NCI-H1694 treated with DMSO at 0.1 percent for 48 hours (cell line): ENCODE measurements around the gene PPP2R5A.
"Not testable (repeated sequence)": the region's sequence is repeated elsewhere in the genome, so short reads cannot be mapped to it uniquely, and the experiment has no call there.

Source experiments
- DNase-seq: peaks from one replicate; lab custom pipeline; 2025; lab: John Stamatoyannopoulos, UW

PPP2R5A gene

DNA sequence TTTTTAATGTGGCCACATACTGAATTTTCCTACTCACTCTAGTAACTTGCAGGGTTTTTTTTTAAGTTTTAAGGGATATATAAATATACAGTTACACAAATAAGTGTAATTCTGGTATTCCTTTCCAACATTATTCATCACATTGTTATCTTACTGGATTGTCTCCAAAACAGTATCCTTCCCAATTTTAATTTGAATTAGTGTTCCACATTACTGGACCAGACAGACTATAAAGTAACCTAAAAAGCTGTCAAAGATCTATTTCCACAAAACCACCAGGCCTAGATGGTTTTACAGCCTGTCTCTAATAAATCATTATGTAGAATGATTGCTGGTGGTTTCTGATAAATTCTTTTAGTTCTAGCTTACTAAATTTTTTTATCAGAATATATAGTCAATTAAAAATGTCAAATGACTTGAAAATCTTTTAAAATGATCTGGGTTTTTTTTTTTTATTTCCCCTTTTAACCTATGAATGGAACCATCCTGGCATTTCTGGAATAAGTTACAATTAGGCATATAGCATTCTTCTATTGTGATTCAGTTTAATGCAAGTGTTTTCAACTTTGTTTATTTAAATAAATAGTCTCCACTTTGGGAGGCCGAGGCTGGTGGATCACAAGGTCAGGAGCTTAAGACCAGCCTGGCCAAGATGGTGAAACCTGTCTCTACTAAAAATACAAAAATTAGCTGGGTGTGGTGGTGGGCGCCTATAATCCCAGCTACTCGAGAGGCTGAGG is 70.2 kb downstream of the PPP2R5A start:
- no peak for DNase-seq

DNA sequence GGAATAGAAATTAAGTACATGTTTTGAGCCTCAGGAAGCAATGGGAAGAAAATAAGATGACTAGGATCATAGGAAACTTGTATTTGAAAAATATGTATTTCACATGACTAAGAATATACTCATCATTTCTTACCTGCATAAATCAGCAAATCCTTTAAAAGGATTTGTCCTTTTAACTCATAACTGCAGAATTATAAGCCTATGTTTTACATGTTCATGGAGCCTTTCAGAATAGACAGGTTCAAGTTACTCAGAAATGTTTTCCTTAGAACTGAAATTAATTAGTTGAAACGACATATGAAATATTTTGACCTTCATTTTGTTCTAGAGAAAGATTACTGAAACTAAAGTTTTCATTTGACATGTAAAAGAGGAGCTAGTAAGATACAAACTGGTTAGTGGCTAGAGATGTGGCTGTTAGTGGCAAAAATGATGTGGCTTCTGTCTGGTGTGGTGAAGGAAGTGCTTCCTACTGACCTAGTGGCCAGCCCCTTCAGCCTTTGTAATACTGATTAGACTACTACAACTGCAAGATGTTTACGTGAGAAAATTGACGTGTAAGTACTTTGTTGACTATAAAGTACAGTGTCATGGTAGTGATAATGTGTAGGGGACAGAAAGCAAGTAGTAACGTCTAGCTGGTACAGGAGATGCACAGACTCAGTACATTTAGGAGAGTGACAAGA is 74.7 kb downstream of the PPP2R5A start:
- no peak for DNase-seq

DNA sequence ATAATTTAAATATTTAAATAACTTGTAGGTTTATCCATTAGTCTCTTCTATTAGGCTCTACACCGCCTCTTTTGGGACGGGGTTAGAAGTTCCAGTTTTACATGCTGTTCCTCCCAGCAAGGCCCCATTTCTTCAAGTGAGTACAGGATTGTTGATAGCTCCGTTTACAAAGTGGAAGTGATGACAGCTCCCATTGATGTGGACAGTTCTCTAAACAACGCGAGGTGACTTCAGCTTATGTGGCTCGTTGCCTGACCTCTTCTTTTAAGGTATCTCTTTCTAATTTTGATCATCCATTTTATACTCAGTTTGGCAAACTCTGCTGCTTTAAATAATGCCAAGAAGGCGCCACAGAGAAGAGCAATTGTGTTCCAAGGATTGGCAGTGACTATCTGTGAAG is 79.8 kb downstream of the PPP2R5A start:
- no peak for DNase-seq

DNA sequence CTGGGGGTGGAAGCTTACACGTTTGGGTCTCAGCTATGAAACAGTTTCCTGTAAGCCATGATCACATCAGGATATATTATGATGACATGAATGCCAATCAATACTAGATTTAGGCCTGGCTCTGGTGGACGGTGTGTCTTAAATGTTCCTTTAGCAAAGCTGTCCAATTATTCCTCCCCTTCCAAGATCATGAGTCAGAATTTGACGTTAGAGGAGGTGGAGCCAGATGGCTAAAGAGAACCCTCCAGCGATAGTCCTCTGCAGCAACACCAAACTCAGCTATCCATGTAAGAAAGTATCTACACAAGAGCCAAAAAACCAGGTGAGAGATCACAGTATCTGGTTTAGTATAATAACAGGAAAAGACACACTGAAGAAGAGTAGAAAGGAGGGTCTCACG is 81.7 kb downstream of the PPP2R5A start:
- DNase-seq: no peak

DNA sequence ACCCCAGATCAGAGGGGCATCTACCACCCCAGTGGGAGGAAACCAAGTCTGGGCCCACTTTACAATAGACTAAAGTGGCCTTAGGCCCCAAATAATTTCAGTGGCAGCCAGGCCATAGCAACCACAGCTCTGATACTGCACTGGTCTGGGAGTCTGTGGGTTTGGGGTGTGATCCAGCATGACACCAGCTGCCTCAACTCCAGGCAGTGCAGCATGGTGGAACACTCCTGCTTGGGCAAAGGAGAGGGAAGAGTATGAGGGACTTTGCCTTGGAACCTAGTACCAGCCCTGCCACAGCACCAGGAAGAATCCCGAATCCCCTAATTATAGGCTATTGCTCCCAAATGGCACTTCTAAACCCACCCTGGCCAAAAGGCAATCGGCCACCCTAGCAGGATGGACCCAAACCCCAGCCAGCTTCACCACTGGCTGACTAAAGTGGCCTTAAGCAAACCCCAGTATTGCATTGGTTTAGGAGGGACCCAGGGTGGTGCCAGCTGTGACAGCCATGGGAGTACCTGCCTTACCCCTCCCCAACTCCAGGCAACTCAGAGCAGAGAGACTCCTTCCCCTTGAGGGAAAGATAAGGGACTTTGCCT is 82.4 kb downstream of the PPP2R5A start:
- DNase-seq: no peak

DNA sequence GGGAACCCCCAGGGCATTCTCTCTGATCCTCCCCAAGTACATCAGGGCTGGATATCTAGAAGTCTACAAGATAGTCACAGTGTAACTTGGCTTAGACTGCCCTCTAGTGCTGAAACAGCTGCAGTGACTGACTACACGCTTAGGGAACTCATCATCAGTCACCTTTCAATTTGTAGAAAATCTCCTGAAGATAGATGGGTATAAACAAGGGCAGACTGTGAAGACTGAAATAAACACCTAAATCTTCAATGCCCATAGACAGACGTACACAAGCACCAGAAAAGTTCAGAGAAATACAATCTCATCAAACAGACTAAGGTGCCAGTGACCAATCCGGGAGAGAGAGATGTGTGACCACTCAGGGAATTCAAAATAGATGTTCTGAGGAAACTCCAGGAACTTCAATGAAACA is 82.9 kb downstream of the PPP2R5A start:
- no peak for DNase-seq

DNA sequence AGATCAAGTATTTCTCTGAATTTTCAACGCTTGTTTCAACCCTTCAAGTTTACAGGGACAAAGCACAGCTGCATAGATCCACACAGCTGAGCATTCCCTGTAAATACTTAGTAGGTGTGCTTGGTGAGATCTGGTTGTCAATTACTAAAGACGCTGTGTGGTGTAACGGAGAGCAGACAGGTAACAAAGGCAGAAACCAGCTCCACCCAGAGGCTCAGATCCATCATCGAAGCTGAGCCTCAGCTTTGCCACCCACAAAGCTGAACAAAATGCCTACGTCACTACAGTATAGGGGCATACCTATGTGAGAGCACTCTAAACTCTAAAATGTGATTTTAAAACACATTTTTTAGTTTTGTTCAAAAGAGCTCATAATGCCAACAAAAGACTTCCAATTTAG is 90.8 kb downstream of the PPP2R5A start:
- DNase-seq: no peak

DNA sequence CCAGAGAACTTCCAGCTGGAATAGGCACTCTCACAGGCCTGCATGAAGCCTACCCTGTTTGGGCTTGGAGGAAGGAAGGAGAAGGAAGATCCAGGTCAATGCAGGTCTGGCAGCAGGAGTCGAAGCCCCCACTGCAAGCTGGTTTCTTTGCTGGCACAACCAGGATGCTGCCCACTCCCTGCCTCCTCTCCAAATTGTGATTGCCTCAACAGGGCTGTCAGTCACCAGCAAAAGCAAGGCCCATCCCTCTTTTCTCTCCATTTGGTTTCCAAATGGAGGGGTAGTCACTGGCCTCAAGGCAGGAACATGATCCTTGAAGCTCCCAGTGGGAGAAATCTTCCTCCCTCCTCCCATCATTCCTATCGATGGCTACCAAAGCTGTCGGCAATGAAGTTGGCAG is 92.4 kb downstream of the PPP2R5A start:
- no peak for DNase-seq

DNA sequence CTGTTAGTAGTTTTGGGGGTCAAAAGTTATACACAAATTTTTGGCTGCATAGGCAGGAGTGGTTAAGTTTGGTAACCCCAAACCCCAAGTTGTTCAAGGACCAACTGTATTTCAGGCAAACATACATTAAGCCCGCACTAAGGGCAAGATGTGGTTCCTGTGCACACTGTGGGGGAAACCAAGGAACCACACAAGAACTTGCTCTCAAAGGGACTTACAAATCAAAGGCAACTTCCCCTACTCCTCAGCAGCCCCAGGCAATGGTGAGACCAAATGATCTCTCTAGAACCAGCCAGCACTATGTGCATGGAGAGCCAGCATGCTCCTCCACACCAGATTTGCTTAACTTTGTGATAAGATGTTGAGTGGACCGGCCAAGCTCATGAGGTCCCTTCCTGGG is 94.2 kb downstream of the PPP2R5A start:
- no peak for DNase-seq

DNA sequence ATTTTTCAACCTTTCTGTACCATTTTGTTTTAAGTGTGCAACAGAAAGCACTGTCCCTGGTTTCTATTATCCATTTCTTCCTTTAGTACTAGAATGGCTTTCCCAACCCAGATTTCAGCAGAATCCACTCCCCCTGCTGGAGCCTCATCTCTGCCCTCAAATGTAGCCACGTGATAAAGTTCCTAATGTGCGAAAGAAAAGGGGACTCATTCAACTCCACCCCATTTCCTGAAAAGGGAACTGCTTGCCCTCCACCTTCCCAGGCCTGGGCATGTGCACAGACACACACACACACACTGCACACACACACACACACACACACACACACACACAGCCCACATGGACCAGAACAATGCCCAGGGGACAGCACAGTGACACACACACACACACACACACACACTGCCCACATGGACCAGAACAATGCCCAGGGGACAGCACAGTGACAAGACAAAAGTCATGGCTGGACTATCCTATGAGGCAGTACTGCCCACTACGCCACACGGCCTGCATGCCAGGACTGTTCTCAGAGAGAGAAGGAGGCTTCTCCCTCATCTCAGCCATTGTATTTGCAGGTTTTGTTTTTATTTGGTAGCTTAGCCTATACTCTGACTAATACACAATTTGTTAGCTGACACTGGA is 96.3 kb downstream of the PPP2R5A start:
- no peak for DNase-seq

DNA sequence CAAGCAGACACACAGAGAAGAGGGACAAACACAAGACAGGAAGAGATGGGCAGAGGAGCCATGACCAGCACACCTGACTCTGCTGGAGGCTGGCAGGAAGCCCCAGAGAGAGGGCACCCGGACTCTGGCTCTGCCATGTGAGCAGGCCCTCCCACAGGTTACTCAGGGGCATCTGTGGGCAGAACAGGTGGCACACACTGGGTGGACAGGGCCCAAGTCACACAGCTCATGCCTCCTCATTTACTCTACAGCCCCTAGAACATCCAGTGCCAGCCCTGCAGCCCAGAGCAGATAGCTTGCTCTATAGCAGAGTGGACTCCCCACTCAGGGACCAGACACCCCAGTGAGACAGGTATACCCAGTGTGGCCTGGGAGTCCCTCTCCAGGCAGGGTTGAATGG is 100.8 kb downstream of the PPP2R5A start:
- DNase-seq: no peak

DNA sequence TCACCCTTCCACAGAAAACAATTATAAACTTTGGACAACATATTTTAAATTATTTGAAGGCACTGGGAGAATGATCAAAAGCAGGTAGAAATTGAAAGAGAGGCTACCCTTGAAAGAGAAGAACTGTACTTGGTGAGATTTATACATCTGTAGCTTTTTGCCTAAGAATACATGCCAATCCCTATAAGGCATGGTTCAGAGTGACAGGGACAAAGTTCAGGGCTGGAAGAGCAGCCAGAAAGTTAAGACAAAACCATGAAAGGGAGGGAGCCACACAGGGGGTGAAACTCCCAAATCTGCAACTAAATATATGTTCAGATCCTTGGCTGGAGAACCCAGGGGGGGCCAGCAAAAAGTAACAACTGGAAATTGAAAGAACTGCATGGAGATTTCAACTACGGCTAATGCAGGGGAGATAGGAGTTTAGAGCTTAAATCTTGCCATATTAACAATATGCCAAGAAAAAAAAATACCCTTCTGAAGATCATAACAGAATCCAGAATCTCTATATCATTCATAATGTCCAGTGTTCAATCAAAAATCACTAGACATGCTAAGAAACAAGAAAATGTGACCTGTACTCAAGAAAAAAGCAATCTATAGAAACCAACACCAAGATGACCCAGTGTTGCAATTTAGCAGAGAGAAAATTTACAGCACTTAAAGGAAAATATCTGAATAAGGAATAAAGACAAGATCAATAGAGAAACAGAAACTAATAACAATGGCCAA is 103.9 kb downstream of the PPP2R5A start:
- no peak for DNase-seq

DNA sequence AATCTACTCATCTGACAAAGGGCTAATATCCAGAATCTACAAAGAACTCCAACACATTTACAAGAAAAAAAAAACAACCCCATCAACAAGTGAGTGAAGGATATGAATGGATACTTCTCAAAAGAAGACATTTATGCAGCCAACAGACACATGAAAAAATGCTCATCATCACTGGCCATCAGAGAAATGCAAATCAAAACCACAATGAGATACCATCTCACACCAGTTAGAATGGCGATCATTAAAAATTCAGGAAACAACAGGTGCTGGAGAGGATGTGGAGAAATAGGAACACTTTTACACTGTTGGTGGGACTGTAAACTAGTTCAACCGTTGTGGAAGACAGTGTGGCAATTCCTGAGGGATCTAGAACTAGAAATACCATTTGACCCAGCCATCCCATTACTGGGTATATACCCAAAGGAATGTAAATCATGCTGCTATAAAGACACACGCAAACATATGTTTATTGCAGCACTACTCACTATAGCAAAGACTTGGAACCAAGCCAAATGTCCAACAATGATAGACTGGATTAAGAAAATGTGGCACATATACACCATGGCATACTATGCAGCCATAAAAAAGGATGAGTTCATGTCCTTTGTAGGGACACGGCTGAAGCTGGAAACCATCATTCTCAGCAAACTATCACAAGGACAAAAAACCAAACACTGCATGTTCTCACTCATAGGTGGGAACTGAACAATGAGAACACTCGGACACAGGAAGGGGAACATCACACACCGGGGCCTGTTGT is 110.6 kb downstream of the PPP2R5A start:
- DNase-seq: not testable (repeated sequence)

DNA sequence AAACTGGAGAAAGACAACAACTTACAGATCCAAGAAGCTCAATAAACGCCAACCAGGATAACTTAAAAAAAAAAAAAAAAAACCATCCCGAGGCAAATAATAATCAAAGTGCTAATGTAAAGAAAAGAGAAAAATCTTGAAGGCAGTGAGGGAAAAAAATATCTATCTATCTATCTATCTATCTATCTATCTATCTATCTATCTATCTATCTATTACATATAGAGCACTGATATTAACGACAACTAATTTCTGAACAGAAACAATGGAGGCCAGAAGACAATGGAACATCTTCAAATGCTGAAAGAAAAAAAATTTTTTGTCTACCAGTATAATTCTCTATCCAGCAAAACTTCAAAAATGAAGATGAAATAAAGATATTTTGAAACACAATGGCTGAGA is 111.4 kb downstream of the PPP2R5A start:
- no peak for DNase-seq

DNA sequence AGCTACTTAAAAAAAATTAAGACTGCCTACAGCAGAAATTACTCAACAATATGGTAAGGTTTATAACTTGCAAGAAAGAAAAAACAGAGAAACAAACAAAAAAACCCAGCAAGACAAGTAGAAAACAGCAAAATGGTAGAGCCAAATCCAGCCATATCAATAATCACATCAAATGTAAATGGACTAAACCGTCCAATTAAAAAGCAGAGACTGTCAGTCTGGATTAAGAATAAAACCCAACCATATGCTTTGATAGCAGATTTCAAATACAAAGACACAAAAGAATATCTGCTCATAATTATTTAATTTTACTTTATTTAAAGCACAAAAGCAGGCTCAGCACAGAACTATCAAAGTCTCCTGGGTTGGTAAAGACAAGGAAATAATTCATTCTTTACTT is 112.0 kb downstream of the PPP2R5A start:
- DNase-seq: no peak

DNA sequence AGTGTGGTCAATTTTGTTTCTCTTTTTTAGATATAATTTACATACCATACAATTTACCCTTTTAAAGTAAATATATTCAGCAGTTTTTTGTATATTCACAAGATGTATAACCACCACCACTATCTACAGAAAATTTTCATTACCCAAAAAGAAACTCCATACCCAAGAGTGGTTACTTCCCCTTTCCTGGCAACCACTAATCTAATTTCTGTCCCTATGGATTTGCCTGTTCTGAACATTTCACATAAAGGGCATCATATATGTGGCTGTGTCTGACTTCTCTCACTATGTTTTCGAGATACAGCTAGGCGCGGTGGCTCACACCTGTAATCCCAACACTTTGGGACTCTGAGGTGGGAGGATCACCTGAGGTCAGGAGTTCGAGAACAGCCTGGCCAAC is 115.8 kb downstream of the PPP2R5A start:
- no peak for DNase-seq

DNA sequence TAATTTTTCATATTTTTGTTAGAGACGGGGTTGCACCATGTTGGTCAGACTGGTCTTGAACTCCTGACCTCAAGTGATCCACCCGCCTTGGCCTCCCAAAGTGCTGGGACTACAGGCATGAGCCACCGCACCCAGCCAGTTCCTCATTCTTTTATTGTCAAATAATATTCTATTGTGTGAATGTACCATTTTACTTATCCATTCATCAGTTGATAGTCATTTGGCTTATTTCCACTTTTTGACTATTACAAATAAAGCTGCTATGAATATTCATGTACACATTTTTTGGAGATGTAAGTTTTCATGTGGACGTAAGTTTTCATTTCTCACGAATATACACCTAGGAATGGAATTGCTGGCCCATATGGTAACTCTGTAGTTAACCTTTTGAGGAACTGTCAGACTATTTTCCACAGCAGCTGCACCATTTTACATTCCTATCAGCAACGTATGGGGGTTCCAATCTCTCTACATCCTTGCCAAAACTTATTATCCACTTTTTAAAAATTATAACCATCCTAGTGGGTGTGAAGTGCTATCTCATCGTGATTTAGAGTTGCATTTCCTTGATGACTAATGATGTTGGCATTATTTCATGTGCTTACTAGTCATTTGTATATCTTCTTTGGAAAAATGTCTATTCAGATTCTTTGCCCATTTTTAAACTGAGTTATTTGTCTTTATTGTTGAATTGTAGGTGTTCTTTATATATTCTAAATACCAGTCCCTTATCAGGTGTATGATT is 116.8 kb downstream of the PPP2R5A start:
- no peak for DNase-seq

DNA sequence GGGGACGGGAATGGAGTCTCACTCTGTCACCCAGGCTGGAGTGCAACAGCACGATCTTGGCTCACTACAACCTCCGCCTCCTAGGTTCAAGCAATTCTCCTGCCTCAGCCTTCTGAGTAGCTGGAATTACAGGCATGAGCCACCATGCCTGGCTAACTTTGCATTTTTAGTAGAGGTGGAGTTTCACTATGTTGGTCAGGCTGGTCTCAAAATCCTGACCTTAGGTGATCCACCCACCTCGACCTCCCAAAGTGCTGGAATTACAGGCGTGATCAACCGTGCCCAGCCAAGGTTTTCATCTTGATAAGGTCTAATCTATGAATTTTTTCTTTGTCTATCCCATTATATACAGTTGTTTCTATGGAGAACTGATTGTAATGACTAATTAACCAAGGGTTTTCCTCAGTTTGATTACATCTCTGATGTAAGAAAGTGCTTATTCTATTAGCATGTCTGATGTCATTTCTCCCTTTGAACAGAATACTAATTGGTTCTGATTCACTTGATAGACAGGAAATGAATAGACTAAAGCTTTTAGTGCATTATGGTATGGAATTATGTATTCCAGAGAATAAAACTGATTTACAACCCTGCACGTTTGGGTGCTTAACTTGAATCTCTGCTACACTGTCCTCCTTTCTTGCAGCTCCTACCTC is 117.6 kb downstream of the PPP2R5A start:
- no peak for DNase-seq

DNA sequence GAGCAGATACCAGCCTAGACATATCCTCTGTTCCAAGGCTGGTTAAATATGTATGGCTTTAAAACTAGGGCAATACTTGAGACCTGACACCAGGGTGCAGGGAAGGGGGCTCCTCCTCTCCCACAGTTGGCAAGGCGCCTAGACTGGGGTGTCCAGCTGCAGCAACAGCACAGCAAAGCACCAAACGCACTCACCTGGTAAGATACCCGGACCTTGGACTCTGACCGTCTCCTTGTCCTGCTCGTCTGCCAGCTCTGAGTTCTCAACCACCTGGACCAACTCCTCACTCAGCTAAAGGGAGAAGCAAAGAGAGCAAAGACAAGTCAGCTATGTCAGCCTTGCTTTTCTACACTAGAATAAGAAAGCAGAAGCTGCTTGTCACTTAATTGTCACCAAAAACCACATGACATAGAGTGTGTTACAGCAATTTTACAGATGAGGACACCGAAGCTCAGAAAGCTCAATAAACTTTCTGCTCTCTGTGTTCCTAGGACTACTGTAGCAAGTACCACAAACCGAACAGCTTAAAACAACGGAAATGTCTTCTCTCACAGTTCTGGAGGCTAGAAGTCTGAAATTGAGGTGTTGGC is 125.1 kb downstream of the PPP2R5A start:
- DNase-seq: no peak
